Fibroblast of lung (primary cell): ENCODE results near the gene CEP78. TPM values are rescaled to one million over a fixed set of nuclear protein-coding genes. Genes with fewer than 3 reads are reported as not detected.

Source experiments
- DNase-seq, 2 donors: peaks; one replicate each; pipeline versions ENCODE4 v3.0.0 to v3.0.0-alpha.2; 2010; ENCODE audit warnings: low read depth in 2 of 2
- H2AFZ ChIP-seq: 2 replicates; pipeline ENCODE4 v1.5.1; 2012; ENCODE audit warnings: low read length, control low read depth, inconsistent platforms
- H3K27ac ChIP-seq: 2 replicates; pipeline ENCODE4 v1.5.1; 2011; ENCODE audit warnings: low read length, control low read depth; ENCODE audit not compliant: insufficient read depth
- H3K27me3 ChIP-seq: 2 replicates; pipeline ENCODE4 v1.5.1; 2011; ENCODE audit warnings: mild to moderate bottlenecking, low read length; ENCODE audit not compliant: control insufficient read depth, insufficient read depth
- H3K36me3 ChIP-seq: 2 replicates; pipeline ENCODE4 v1.5.1; 2011; ENCODE audit warnings: low read length; ENCODE audit not compliant: control insufficient read depth, insufficient read depth
- H3K4me1 ChIP-seq: 2 replicates; pipeline ENCODE4 v1.5.1; 2011; ENCODE audit warnings: low read length; ENCODE audit not compliant: control insufficient read depth, insufficient read depth; ENCODE audit errors: extremely low read depth
- H3K4me2 ChIP-seq: 2 replicates; pipeline ENCODE4 v1.5.1; 2011; ENCODE audit warnings: low read length, control low read depth; ENCODE audit not compliant: insufficient read depth; ENCODE audit errors: extremely low read depth
- H3K4me3 ChIP-seq, 4 experiments: fragments of 200-600 bp in 1 of 4; sonication (generic) in 1 of 4; replicated peaks in 1 of 4; 2 replicates each; pipeline ENCODE4 v1.5.1; 2011 to 2016; ENCODE audit warnings: low read length in 4 of 4, low read depth in 3 of 4, mild to moderate bottlenecking in 3 of 4, control low read depth in 2 of 4, inconsistent platforms in 1 of 4, mixed read lengths in 1 of 4; ENCODE audit not compliant: insufficient read depth in 1 of 4; ENCODE audit errors: control extremely low read depth in 1 of 4
- H3K79me2 ChIP-seq: 2 replicates; pipeline ENCODE4 v1.5.1; 2012; ENCODE audit warnings: mild to moderate bottlenecking, low read length, inconsistent platforms; ENCODE audit not compliant: control insufficient read depth, insufficient read depth
- H3K9ac ChIP-seq: 2 replicates; pipeline ENCODE4 v1.5.1; 2011; ENCODE audit warnings: mild to moderate bottlenecking, low read length, control low read depth; ENCODE audit not compliant: insufficient read depth
- H3K9me3 ChIP-seq: 2 replicates; pipeline ENCODE4 v1.5.1; 2012; ENCODE audit warnings: low read depth, low read length; ENCODE audit not compliant: control insufficient read depth, insufficient read depth
- H4K20me1 ChIP-seq: 2 replicates; pipeline ENCODE4 v1.5.1; 2011; ENCODE audit warnings: low read length; ENCODE audit not compliant: control insufficient read depth, insufficient read depth; ENCODE audit errors: extremely low read depth
- EZH2 ChIP-seq: IDR thresholded peaks from 2 replicates; pipeline ENCODE4 v1.5.1; 2012; ENCODE audit warnings: low read length, control low read depth, mild to moderate bottlenecking; ENCODE audit errors: missing control alignments
- polyA plus RNA-seq, 2 donors: library from polyadenylated mRNA; depleted of rRNA in 1 of 2; stranded (reverse) in 1 of 2; unstranded in 1 of 2; fragments of >200 nt; gene quantifications; 2 replicates each; pipeline ENCODE4 v1.2.1, GENCODE V29; 2011 to 2012; ENCODE audit warnings: missing spikeins in 1 of 2
- total RNA-seq: library from RNA; depleted of rRNA; stranded (reverse); fragments of >200 nt; gene quantifications from 2 replicates; pipeline ENCODE4 v1.2.1, GENCODE V29; 2014
- TF ChIP-seq, protein P1 (sequence below), 2 donors: IDR thresholded peaks in 1 of 2; conservative IDR thresholded peaks in 1 of 2; 1 replicate in 1 of 2; 2 replicates in 1 of 2; pipeline ENCODE4 v1.5.1; 2011 to 2012; ENCODE audit warnings: low read length in 2 of 2, control low read depth in 1 of 2, inconsistent platforms in 1 of 2, low read depth in 1 of 2, mild to moderate bottlenecking in 1 of 2

The CEP78 gene
- total and polyA plus RNA-seq, 2 donors (not counting 1 experiment from before 2014, with no cell fraction given), result 8.9 to 10.4 TPM

GRCh38 chr9:78304357-78304756, 68.5 kb downstream of the CEP78 start:
- Histone ChIP-seq H3K27me3 (no peaks in the 10 kb centered on the region), H2AFZ (no peak overlapping the region), H3K4me3 (no peak overlapping the region), H4K20me1 (no peaks in the 10 kb centered on the region), H3K36me3 (no peaks in the 10 kb centered on the region), H3K9me3 (no peaks in the 10 kb centered on the region), H3K4me2 (no peak overlapping the region), H3K4me1 (no peaks in the 10 kb centered on the region), H3K79me2 (no peaks in the 10 kb centered on the region), H3K27ac (no peak overlapping the region), H3K9ac (no peak overlapping the region)
- DNase-seq, result no peak
- TF ChIP-seq, protein P1, sequence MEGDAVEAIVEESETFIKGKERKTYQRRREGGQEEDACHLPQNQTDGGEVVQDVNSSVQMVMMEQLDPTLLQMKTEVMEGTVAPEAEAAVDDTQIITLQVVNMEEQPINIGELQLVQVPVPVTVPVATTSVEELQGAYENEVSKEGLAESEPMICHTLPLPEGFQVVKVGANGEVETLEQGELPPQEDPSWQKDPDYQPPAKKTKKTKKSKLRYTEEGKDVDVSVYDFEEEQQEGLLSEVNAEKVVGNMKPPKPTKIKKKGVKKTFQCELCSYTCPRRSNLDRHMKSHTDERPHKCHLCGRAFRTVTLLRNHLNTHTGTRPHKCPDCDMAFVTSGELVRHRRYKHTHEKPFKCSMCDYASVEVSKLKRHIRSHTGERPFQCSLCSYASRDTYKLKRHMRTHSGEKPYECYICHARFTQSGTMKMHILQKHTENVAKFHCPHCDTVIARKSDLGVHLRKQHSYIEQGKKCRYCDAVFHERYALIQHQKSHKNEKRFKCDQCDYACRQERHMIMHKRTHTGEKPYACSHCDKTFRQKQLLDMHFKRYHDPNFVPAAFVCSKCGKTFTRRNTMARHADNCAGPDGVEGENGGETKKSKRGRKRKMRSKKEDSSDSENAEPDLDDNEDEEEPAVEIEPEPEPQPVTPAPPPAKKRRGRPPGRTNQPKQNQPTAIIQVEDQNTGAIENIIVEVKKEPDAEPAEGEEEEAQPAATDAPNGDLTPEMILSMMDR (conservative IDR thresholded peaks at IDR 0.05 in 1 of 2, IDR thresholded peaks at IDR 0.05 in 1 of 2; ENCODE audit: low read depth in 1 of 2, low read length in 2 of 2), result no peak

DNA sequence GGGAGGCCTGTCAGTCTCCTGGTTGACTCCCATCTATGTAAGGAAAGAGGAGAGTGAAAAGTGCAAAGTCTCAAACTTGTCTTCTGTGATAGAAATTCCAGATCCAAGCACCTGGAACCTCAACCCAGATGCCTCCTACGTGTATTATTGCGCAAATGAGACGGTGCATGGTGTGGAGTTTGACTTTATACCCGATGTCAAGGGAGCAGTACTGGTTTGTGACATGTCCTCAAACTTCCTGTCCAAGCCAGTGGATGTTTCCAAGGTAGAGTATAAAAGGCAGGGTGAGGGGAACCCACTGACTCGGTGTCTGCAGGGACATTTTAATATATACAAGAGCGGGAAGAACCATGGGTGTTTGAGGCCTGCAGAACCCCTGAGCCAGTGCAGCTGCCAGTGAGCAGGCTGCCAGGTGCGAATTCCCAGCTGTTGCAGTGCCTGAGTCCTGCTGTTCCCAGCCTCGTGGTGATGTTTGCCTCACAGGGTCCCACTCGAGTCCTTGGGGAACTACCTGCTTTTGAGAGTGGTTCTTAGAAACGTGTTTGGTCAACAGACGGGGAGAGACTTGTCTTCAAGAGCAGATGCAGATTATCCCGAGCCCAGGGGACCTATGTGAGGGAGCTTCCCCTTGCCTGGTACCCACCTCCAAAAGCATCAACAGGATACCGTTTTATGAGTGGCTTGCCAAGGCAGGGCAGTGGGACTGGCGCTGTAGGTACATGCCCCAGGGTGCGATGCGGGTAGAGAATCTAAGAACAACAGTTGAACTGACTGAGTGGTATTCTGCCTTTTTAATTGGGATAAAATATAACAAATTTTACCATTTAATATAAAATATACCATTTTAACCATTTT, 70.6 kb downstream of the CEP78 start:
- Histone ChIP-seq H3K9ac (no peak overlapping the region), H3K27me3 (no peaks in the 10 kb centered on the region), H3K4me3 (no peak overlapping the region), H3K4me2 (no peak overlapping the region), H3K27ac (no peak overlapping the region), H3K79me2 (no peaks in the 10 kb centered on the region), H2AFZ (no peak overlapping the region), H3K36me3 (no peaks in the 10 kb centered on the region), H3K4me1 (no peaks in the 10 kb centered on the region), H3K9me3 (no peaks in the 10 kb centered on the region), H4K20me1 (no peaks in the 10 kb centered on the region)
- TF ChIP-seq, protein P1 (conservative IDR thresholded peaks at IDR 0.05 in 1 of 2, IDR thresholded peaks at IDR 0.05 in 1 of 2; ENCODE audit: low read depth in 1 of 2, low read length in 2 of 2), result no peak
- no peak for TF ChIP-seq EZH2
- no peak for DNase-seq

DNA sequence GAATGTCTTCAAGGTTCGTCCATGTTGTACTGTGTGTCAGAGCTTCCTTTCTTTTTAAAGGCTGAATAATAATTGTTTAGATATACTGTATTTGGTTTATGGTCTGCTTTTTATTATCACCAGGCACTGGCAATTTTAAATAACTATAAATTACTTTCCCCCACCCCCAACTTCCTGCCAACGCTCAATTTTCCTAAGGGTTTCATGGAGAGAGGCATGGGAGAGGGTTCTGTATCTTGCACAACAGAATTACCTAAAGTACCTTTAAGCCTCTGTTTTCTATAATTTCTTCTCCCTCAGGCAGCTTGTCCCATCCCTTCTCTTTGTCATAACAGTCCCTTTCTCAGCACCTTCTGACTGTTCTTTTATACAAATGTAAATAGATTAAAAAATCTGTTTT, 71.5 kb downstream of the CEP78 start:
- Histone ChIP-seq H3K79me2 (no peaks in the 10 kb centered on the region), H3K27ac (no peak overlapping the region), H3K4me2 (no peak overlapping the region), H3K36me3 (no peaks in the 10 kb centered on the region), H3K27me3 (no peaks in the 10 kb centered on the region), H3K4me3 (no peak overlapping the region), H3K4me1 (no peaks in the 10 kb centered on the region), H2AFZ (no peak overlapping the region), H4K20me1 (no peaks in the 10 kb centered on the region), H3K9me3 (no peaks in the 10 kb centered on the region), H3K9ac (no peak overlapping the region)
- no peak for DNase-seq
- TF ChIP-seq, protein P1 (conservative IDR thresholded peaks at IDR 0.05 in 1 of 2, IDR thresholded peaks at IDR 0.05 in 1 of 2; ENCODE audit: low read depth in 1 of 2, low read length in 2 of 2), result no peak
- no peak for TF ChIP-seq EZH2
